ENCODE data around the gene ZNF711.
"Not testable (repeated sequence)": the region's sequence is repeated elsewhere in the genome, so short reads cannot be mapped to it uniquely, and the experiment has no call there.

ZNF711 gene

GRCh38 chrX:85243761-85244449 is at the start of gene ZNF711, which contains the start of gene SATL1:
ZNF711 (plus strand) TSS chrX:85243991; CDS start chrX:85247573, 3,582 bp downstream.
SATL1 (minus strand) TSS chrX:85243779; CDS start chrX:85108968, 134,811 bp downstream.
- no peak for DNase-seq (ENCODE audit: low read depth)

DNA sequence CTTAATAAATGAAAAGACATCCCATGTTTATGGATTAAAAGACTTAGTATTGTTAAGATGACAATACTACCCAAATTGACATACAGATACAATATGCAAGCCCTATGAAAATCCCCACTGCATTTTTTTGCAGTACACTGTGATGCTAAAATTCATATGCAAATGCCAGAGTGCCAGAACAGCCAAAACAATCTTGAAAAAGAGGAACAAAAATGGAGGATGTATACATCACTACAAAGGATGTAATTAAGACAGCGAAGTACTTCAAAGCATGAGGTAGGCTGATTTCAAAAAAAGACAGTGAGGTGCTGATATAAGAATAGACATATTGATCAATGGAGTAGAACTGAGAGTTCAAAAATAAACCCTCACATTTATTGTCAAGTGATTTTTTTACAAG is 47.5 kb upstream of the ZNF711 start:
- DNase-seq (ENCODE audit: low read depth): no peak

GRCh38 chrX:85203461-85203970 is 40.3 kb upstream of the ZNF711 start:
- DNase-seq (ENCODE audit: low read depth): no peak

- DNase-seq (ENCODE audit: low read depth): no peak
These were observed 29.8 kb upstream of the ZNF711 start for GRCh38 chrX:85213792-85214530.

GRCh38 chrX:85215946-85216345 is 27.8 kb upstream of the ZNF711 start:
- no peak for DNase-seq (ENCODE audit: low read depth)

GRCh38 chrX:85221361-85221760 is 22.4 kb upstream of the ZNF711 start:
- no peak for DNase-seq (ENCODE audit: low read depth)

- no peak for DNase-seq (ENCODE audit: low read depth)
These were observed 20.4 kb upstream of the ZNF711 start for GRCh38 chrX:85223359-85223758.

DNA sequence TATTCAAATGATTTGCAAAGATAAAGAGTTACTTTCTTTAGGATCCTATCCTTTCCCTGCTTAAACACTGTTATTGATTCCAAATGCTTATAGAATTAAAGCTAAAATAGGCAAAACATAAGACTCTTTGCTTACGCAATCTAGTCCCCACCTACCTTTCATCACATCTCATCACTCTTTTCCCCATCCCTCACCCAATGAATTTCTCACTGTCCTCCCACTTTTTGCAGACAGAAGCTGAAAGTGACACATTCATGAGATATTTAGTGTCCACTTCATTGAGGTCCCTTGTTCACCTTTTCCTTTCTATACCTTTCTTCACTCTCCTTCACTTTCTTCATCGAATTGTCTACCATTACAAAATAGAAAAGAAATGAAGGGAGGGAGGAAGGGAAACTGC is 636 bp upstream of the ZNF711 start:
- no peak for DNase-seq (ENCODE audit: low read depth)

DNA sequence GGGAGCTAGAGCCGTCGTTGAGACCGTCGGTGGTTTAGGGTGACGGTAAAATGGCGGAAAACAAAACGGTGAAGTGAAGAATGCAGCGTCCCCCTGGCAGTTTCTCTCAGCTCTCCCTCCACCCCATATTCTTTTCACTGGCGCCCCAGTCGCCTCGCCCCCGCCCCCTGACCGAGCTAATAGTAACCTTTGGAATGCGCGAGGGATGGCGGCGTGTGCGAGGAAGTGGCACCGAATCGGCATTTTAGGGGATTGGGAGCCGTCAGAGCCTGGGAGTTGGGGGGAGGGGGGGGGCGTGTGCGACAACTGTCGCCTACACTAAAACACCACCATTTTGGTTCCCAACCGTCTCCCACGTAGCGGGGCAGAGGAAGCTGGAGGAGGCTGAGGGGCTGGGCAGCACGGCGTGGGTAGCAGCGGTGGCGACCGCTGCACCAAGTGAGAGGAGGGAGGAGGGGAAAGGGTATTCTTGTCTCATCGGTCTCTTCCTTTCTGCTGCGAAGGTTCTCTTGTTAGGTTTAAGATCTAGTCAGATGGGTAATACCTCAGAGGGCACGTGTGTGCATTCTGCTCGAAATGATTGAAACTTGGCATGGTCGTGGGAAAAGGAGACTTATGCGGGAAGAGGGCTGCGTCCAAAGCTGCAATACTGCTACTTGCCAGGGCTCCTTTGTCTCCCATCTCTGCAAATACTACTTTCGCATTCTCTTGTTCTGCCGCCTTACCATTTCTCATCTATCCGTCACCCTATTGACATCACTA is 840 bp downstream of the ZNF711 start:
- no peak for DNase-seq (ENCODE audit: low read depth)

GRCh38 chrX:85285286-85285685 is 41.5 kb downstream of the ZNF711 start:
- not testable (repeated sequence) for DNase-seq (ENCODE audit: low read depth)

- no peak for DNase-seq (ENCODE audit: low read depth)
These were observed 45.4 kb downstream of the ZNF711 start for GRCh38 chrX:85288992-85289723.

GRCh38 chrX:85303544-85303943 is 59.8 kb downstream of the ZNF711 start:
- no peak for DNase-seq (ENCODE audit: low read depth)

DNA sequence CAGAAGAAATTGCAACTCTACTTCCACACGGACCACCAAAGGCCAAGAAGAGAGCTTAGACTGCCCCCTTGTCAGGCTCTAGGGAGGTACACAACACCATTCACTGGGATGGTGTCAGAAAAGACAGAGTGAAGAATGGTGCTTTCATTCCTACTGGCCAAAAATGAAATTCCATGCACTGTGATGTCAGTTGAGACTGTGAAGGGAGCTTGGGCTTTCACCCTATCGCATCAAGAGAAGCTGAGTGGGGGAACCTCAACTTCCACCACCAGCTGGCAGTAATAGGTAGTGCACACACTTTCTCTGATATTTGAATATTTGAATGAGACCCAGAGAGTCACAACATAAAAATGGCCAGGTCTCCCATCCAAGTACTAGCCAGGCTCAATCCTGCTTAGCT is 65.9 kb downstream of the ZNF711 start:
- DNase-seq (ENCODE audit: low read depth): no peak

- DNase-seq (ENCODE audit: low read depth): not testable (repeated sequence)
These were observed 67.6 kb downstream of the ZNF711 start for GRCh38 chrX:85311348-85311747.

All from stimulated activated CD8-positive, alpha-beta memory T cell treated with anti-CD3 and anti-CD28 coated beads, Interleukin-7, amount 100 ng/mL, for 24 hours (primary cell).